K562 (cell line): Measurements from ENCODE around the gene FOXO3. TPM values are rescaled to one million over a fixed set of nuclear protein-coding genes. Genes with fewer than 3 reads are reported as not detected.
A peak's percentile ranks its signal among the peaks of the same experiment; 100 is the strongest.

ENCODE experiments used
- BACH1 ChIP-seq: fragments of 200-800 bp; sonication (Bioruptor generic); IDR thresholded peaks from 2 replicates; pipeline ENCODE4 v1.6.1; 2016; ENCODE audit warnings: missing genetic modification characterization, missing compliant biosample characterization
- BCL6 ChIP-seq: fragments of 250-450 bp; sonication (Bioruptor Pico); IDR thresholded peaks from 2 replicates; pipeline ENCODE4 v1.4.0; 2020
- CBX8 ChIP-seq: fragments of 200-600 bp; sonication (generic); IDR thresholded peaks from 2 replicates; pipeline ENCODE4 v1.6.1; 2012; ENCODE audit warnings: borderline replicate concordance, mixed run types, low read depth, mild to moderate bottlenecking, moderate library complexity, mixed read lengths, low read length, control low read depth, inconsistent platforms; ENCODE audit not compliant: poor library complexity, severe bottlenecking; ENCODE audit errors: extremely low read depth
- FOSL1 ChIP-seq: fragments of 200-800 bp; sonication (Bioruptor generic); conservative IDR thresholded peaks from 2 replicates; pipeline ENCODE4 v1.6.1; 2016; ENCODE audit warnings: missing genetic modification characterization, missing compliant biosample characterization
- HDAC2 ChIP-seq: fragments of 450-650 bp; IDR thresholded peaks from 2 replicates; pipeline ENCODE4 v1.6.1; 2016; ENCODE audit warnings: mild to moderate bottlenecking
- HMG20B ChIP-seq: fragments of 250-450 bp; sonication (Bioruptor Pico); IDR thresholded peaks from 2 replicates; pipeline ENCODE4 v1.5.0; 2021; ENCODE audit warnings: mild to moderate bottlenecking
- KLF16 ChIP-seq: IDR thresholded peaks from 2 replicates; pipeline ENCODE4 v1.6.1; 2016; ENCODE audit warnings: antibody characterized with exemption
- MED1 ChIP-seq: sonication (generic); formaldehyde crosslinking; IDR thresholded peaks from 2 replicates; pipeline ENCODE4 v1.8.1; 2023; ENCODE audit warnings: missing genetic modification reagents, borderline replicate concordance
- PCBP2 ChIP-seq: fragments of 200-400 bp; formaldehyde crosslinking; IDR thresholded peaks from 2 replicates; pipeline ENCODE4 v1.6.1; 2018; ENCODE audit warnings: low read length, low read depth, mild to moderate bottlenecking, moderate library complexity; ENCODE audit not compliant: poor library complexity, severe bottlenecking
- PPARD ChIP-seq: fragments of 250-450 bp; sonication (Bioruptor Pico); IDR thresholded peaks from 2 replicates; pipeline ENCODE4 v1.8.0; 2022; ENCODE audit warnings: inconsistent platforms, mild to moderate bottlenecking, moderate library complexity
- SRSF7 ChIP-seq: fragments of 200-400 bp; formaldehyde crosslinking; optimal IDR thresholded peaks from 2 replicates; pipeline ENCODE3; 2017; ENCODE audit warnings: mild to moderate bottlenecking, low read depth, low read length
- STAT5B ChIP-seq: fragments of 250-450 bp; sonication (Bioruptor Pico); IDR thresholded peaks from 2 replicates; pipeline ENCODE4 v1.8.0; 2021; ENCODE audit warnings: mild to moderate bottlenecking, inconsistent platforms
- TCF3 ChIP-seq: sonication (generic); formaldehyde crosslinking; IDR thresholded peaks from 2 replicates; pipeline ENCODE4 v1.4.0; 2020; ENCODE audit warnings: mild to moderate bottlenecking, missing genetic modification reagents
- TOE1 ChIP-seq, 2 experiments: fragments of 450-650 bp in 1 of 2; sonication (generic) in 1 of 2; formaldehyde crosslinking in 1 of 2; IDR thresholded peaks; 2 replicates each; pipeline versions ENCODE4 v1.7.1 to v1.8.0; 2016 to 2022; ENCODE audit warnings: borderline replicate concordance in 2 of 2, mild to moderate bottlenecking in 2 of 2, antibody characterized with exemption in 1 of 2, inconsistent platforms in 1 of 2, low read depth in 1 of 2, missing genetic modification reagents in 1 of 2, moderate library complexity in 1 of 2
- ZC3H11A ChIP-seq: IDR thresholded peaks from 2 replicates; pipeline ENCODE4 v1.6.1; 2012; ENCODE audit warnings: low read depth, low read length, improper control_type of control experiment
- ZNF174 ChIP-seq: fragments of 250-450 bp; sonication (Bioruptor Pico); IDR thresholded peaks from 2 replicates; pipeline ENCODE4 v1.4.0; 2020; ENCODE audit warnings: mild to moderate bottlenecking
- ZNF778 ChIP-seq: fragments of 450-650 bp; formaldehyde crosslinking; IDR thresholded peaks from 2 replicates; pipeline ENCODE4 v1.4.0; 2020; ENCODE audit warnings: mild to moderate bottlenecking, moderate library complexity
- polyA plus RNA-seq, 8 experiments: library from polyadenylated mRNA; depleted of rRNA in 4 of 8; stranded (reverse) in 5 of 8; unstranded in 3 of 8; fragments of >200 nt; fragmentation: Nextera tagmentation in 2 of 8; fragmentation: Illumina TruSeq in 1 of 8; extraction: Ambion mirVana in 2 of 8; extraction: Trizol in 1 of 8; gene quantifications; 2 replicates each; pipeline versions ENCODE4 v1.2.1 to v1.2.3, GENCODE V29; 2011 to 2014; ENCODE audit warnings: inconsistent platforms in 1 of 8, missing spikeins in 1 of 8
- total RNA-seq, 7 experiments: library from RNA; depleted of rRNA in 6 of 7; stranded (reverse); fragments of >200 nt in 6 of 7; fragmentation: Illumina TruSeq in 2 of 7; extraction: Trizol in 2 of 7; gene quantifications; 2 replicates each; pipeline versions ENCODE4 v1.2.1 to v1.2.3, GENCODE V29; 2011 to 2021; ENCODE audit warnings: low replicate concordance in 1 of 7
- TF ChIP-seq, protein P1 (sequence below): fragments of 450-650 bp; conservative IDR thresholded peaks from 2 replicates; pipeline ENCODE4 v1.6.1; 2016; ENCODE audit warnings: missing genetic modification characterization, low read depth, mild to moderate bottlenecking, control low read depth, missing compliant biosample characterization
- TF ChIP-seq, protein P2 (sequence below): fragments of 250-450 bp; sonication (Bioruptor Pico); IDR thresholded peaks from 2 replicates; pipeline ENCODE4 v1.5.0; 2020; ENCODE audit warnings: mild to moderate bottlenecking, borderline replicate concordance
- TF ChIP-seq, protein P3 (sequence below): fragments of 250-450 bp; sonication (Bioruptor Pico); IDR thresholded peaks from 2 replicates; pipeline ENCODE4 v1.4.0; 2020; ENCODE audit warnings: mild to moderate bottlenecking, moderate library complexity
- TF ChIP-seq, protein P4 (sequence below): fragments of 250-450 bp; sonication (Bioruptor Pico); IDR thresholded peaks from 2 replicates; pipeline ENCODE4 v1.5.1; 2021; ENCODE audit warnings: mild to moderate bottlenecking

FOXO3 gene
- total and polyA plus RNA-seq, 9 of the 15 experiments (the other 6 are each of a cell fraction or from before 2014, with no cell fraction given) = 3.0 to 14.6 (median 6.0) TPM

DNA sequence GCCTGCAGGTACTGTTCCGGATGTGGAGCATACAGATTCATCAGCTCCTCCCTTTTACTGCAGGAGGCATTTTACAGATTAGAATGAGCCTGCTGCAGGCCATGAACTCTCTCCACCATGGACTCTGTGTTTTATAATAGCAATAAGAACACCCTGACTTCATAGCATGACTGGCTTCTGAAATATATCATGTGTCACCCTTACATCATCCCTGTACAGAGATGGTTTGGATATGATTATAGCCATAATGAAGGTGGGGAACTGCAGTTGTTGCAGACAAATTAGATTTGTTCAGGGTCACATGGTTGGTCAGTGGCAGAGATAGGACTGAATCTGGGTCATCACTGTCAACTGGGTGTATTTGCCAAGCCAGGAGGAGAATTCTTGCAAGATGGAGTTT, 100.7 kb downstream of the FOXO3 start (continued):
- TF ChIP-seq HDAC2 (no peak), HMG20B (CRISPR knock-in tag) (no peak), ZNF778 (CRISPR knock-in tag) (no peak), KLF16 (no peak), CBX8 (no peak), SRSF7 (no peak), ZC3H11A (no peak), PPARD (CRISPR knock-in tag) (no peak), PCBP2 (no peak), STAT5B (CRISPR knock-in tag) (no peak), TCF3 (CRISPR knock-in tag) (no peak), BCL6 (CRISPR knock-in tag) (no peak), BACH1 (tag) (peak; percentile 50; the same call in 1 of the 2 replicates), ZNF174 (CRISPR knock-in tag) (no peak), FOSL1 (tag) (peak; percentile 79), TOE1 (IDR thresholded peaks at IDR 0.05; ENCODE audit: borderline replicate concordance) (peak; percentile 58; the same call in 1 of the 2 replicates), TOE1 (CRISPR knock-in tag; IDR thresholded peaks at IDR 0.05; ENCODE audit: borderline replicate concordance, low read depth) (no peak), MED1 (no peak)
- TF ChIP-seq, protein P1, sequence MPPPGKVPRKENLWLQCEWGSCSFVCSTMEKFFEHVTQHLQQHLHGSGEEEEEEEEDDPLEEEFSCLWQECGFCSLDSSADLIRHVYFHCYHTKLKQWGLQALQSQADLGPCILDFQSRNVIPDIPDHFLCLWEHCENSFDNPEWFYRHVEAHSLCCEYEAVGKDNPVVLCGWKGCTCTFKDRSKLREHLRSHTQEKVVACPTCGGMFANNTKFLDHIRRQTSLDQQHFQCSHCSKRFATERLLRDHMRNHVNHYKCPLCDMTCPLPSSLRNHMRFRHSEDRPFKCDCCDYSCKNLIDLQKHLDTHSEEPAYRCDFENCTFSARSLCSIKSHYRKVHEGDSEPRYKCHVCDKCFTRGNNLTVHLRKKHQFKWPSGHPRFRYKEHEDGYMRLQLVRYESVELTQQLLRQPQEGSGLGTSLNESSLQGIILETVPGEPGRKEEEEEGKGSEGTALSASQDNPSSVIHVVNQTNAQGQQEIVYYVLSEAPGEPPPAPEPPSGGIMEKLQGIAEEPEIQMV (tag) = no peak
- TF ChIP-seq, protein P2, sequence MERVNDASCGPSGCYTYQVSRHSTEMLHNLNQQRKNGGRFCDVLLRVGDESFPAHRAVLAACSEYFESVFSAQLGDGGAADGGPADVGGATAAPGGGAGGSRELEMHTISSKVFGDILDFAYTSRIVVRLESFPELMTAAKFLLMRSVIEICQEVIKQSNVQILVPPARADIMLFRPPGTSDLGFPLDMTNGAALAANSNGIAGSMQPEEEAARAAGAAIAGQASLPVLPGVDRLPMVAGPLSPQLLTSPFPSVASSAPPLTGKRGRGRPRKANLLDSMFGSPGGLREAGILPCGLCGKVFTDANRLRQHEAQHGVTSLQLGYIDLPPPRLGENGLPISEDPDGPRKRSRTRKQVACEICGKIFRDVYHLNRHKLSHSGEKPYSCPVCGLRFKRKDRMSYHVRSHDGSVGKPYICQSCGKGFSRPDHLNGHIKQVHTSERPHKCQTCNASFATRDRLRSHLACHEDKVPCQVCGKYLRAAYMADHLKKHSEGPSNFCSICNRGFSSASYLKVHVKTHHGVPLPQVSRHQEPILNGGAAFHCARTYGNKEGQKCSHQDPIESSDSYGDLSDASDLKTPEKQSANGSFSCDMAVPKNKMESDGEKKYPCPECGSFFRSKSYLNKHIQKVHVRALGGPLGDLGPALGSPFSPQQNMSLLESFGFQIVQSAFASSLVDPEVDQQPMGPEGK = no peak
- TF ChIP-seq, protein P3, sequence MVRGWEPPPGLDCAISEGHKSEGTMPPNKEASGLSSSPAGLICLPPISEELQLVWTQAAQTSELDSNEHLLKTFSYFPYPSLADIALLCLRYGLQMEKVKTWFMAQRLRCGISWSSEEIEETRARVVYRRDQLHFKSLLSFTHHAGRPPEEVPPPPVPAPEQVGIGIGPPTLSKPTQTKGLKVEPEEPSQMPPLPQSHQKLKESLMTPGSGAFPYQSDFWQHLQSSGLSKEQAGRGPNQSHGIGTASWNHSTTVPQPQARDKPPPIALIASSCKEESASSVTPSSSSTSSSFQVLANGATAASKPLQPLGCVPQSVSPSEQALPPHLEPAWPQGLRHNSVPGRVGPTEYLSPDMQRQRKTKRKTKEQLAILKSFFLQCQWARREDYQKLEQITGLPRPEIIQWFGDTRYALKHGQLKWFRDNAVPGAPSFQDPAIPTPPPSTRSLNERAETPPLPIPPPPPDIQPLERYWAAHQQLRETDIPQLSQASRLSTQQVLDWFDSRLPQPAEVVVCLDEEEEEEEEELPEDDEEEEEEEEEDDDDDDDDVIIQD (CRISPR knock-in tag) = no peak
- TF ChIP-seq, protein P4, sequence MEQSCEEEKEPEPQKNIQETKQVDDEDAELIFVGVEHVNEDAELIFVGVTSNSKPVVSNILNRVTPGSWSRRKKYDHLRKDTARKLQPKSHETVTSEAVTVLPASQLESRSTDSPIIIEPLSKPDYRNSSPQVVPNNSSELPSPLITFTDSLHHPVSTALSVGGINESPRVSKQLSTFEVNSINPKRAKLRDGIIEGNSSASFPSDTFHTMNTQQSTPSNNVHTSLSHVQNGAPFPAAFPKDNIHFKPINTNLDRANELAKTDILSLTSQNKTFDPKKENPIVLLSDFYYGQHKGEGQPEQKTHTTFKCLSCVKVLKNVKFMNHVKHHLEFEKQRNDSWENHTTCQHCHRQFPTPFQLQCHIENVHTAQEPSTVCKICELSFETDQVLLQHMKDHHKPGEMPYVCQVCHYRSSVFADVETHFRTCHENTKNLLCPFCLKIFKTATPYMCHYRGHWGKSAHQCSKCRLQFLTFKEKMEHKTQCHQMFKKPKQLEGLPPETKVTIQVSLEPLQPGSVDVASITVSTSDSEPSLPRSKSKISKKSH (CRISPR knock-in tag) = no peak
